HepG2 (cell line): Measurements from ENCODE around the gene EPC2. TPM values are rescaled to one million over a fixed set of nuclear protein-coding genes. Genes with fewer than 3 reads are reported as not detected.

Experiments used
- ATAC-seq: fragments of 200-7000 bp; cut with Tn5 transposase; 3 replicates; pipeline ENCODE4 v1.9.1; 2020; ENCODE audit warnings: mild to moderate bottlenecking, moderate library complexity
- BruUV-seq: library from RNA; stranded (reverse); fragments of 400-500 nt; replicated peaks from 2 replicates; lab custom pipeline; 2021; lab: Mats Ljungman, UMichigan
- CTCF ChIA-PET: fragments of 300-600 bp; formaldehyde crosslinking; extraction: SDS; loops from one replicate; lab custom pipeline; 2021; ENCODE audit warnings: low total read pairs, inconsistent platforms, low intra/inter-chr PET ratio; lab: Yijun Ruan, JAX
- POLR2A ChIA-PET: fragments of 350-600 bp; sonication (Branson Sonifier 250); formaldehyde crosslinking; loops from one replicate; lab custom pipeline; 2020; ENCODE audit warnings: antibody characterized with exemption, inconsistent platforms; lab: Yijun Ruan, JAX
- DNase-seq: peaks from one replicate; pipeline ENCODE4 v3.0.0-alpha.2; 2015; ENCODE audit warnings: low spot score
- FAIRE-seq: peaks from 3 replicates; lab custom pipeline; 2011; peaks lifted over from hg19 to GRCh38; lab: Jason Lieb, UNC
- H2AFZ ChIP-seq: one replicate; pipeline ENCODE4 v1.6.1; 2011; ENCODE audit warnings: low read length, inconsistent platforms
- H3K27ac ChIP-seq: fragments of 300-600 bp; 3 replicates; pipeline ENCODE4 v1.8.0; 2011; ENCODE audit warnings: mixed run types, mild to moderate bottlenecking, mixed read lengths, low read length, inconsistent platforms; ENCODE audit not compliant: insufficient read depth; ENCODE audit errors: extremely low read length
- H3K27me3 ChIP-seq, 2 experiments: fragments of 200-600 bp in 1 of 2; 2 replicates in 1 of 2; 3 replicates in 1 of 2; pipeline versions ENCODE4 v1.6.0 to v1.8.0; 2011; ENCODE audit warnings: low read length in 2 of 2, mild to moderate bottlenecking in 2 of 2, moderate library complexity in 2 of 2, inconsistent platforms in 1 of 2; ENCODE audit not compliant: insufficient read depth in 2 of 2, control insufficient read depth in 1 of 2
- H3K36me3 ChIP-seq, 2 experiments: fragments of 200-600 bp in 1 of 2; replicated peaks in 1 of 2; 2 replicates in 1 of 2; 3 replicates in 1 of 2; pipeline versions ENCODE4 v1.5.1 to v1.8.0; 2011; ENCODE audit warnings: low read length in 2 of 2, inconsistent platforms in 1 of 2; ENCODE audit not compliant: insufficient read depth in 2 of 2, control insufficient read depth in 1 of 2
- H3K4me1 ChIP-seq: 2 replicates; pipeline ENCODE4 v1.5.1; 2012; ENCODE audit warnings: low read length, inconsistent platforms; ENCODE audit not compliant: insufficient read depth
- H3K4me2 ChIP-seq: 2 replicates; pipeline ENCODE4 v1.6.0; 2011; ENCODE audit warnings: low read depth, low read length, inconsistent platforms
- H3K4me3 ChIP-seq, 3 experiments: fragments of 200-600 bp in 1 of 3; sonication (generic), shearing (Covaris generic) in 1 of 3; replicated peaks in 1 of 3; 2 replicates each; pipeline ENCODE4 v1.5.1; 2011 to 2016; ENCODE audit warnings: low read length in 3 of 3, inconsistent platforms in 2 of 3, low read depth in 2 of 3, mild to moderate bottlenecking in 2 of 3, control low read depth in 1 of 3, mixed read lengths in 1 of 3; ENCODE audit not compliant: insufficient read depth in 1 of 3
- H3K79me2 ChIP-seq: one replicate; pipeline ENCODE4 v1.6.1; 2011; ENCODE audit warnings: low read length, inconsistent platforms; ENCODE audit not compliant: insufficient read depth
- H3K9ac ChIP-seq: 2 replicates; pipeline ENCODE4 v1.6.0; 2011; ENCODE audit warnings: mild to moderate bottlenecking, low read depth, low read length, inconsistent platforms; ENCODE audit not compliant: insufficient read depth
- H3K9me3 ChIP-seq: 2 replicates; pipeline ENCODE4 v1.5.1; 2012; ENCODE audit warnings: mild to moderate bottlenecking, low read length
- H4K20me1 ChIP-seq: 2 replicates; pipeline ENCODE4 v1.6.0; 2011; ENCODE audit warnings: inconsistent platforms, mild to moderate bottlenecking, low read length, moderate library complexity; ENCODE audit not compliant: insufficient read depth
- CREB1 ChIP-seq, 2 experiments: fragments of 450-650 bp in 1 of 2; IDR thresholded peaks; 2 replicates each; pipeline ENCODE4 v1.6.1; 2016 to 2017; ENCODE audit warnings: control low read depth in 1 of 2, mild to moderate bottlenecking in 1 of 2, missing compliant biosample characterization in 1 of 2, missing genetic modification characterization in 1 of 2
- HOXA9 ChIP-seq: sonication (generic); formaldehyde crosslinking; IDR thresholded peaks from 2 replicates; pipeline ENCODE4 v1.8.1; 2022; ENCODE audit warnings: missing genetic modification reagents, mild to moderate bottlenecking, moderate library complexity, borderline replicate concordance
- KLF13 ChIP-seq: sonication (generic); formaldehyde crosslinking; IDR thresholded peaks from 2 replicates; pipeline ENCODE4 v1.4.0; 2020; ENCODE audit warnings: mild to moderate bottlenecking, missing genetic modification reagents
- U2AF1 ChIP-seq: fragments of 200-400 bp; formaldehyde crosslinking; optimal IDR thresholded peaks from 2 replicates; pipeline ENCODE3; 2017; ENCODE audit warnings: mild to moderate bottlenecking, low read depth, low read length
- ZBTB38 ChIP-seq: sonication (generic); formaldehyde crosslinking; IDR thresholded peaks from 2 replicates; pipeline ENCODE4 v1.5.1; 2020; ENCODE audit warnings: mild to moderate bottlenecking, missing genetic modification reagents
- ZBTB42 ChIP-seq: sonication (generic); formaldehyde crosslinking; IDR thresholded peaks from 2 replicates; pipeline ENCODE4 v1.5.0; 2020; ENCODE audit warnings: mild to moderate bottlenecking, missing genetic modification reagents
- ZBTB7A ChIP-seq: sonication (generic); formaldehyde crosslinking; IDR thresholded peaks from 2 replicates; pipeline ENCODE4 v1.8.0; 2022; ENCODE audit warnings: mild to moderate bottlenecking, missing genetic modification reagents
- ZNF235 ChIP-seq: sonication (generic); formaldehyde crosslinking; IDR thresholded peaks from 2 replicates; pipeline ENCODE4 v1.8.1; 2023; ENCODE audit warnings: mild to moderate bottlenecking, missing genetic modification reagents, borderline replicate concordance
- ZNF644 ChIP-seq: IDR thresholded peaks from 2 replicates; pipeline ENCODE4 v1.6.1; 2016; ENCODE audit warnings: low read depth
- ZSCAN22 ChIP-seq: sonication (generic); formaldehyde crosslinking; IDR thresholded peaks from 2 replicates; pipeline ENCODE4 v1.4.0; 2020; ENCODE audit warnings: mild to moderate bottlenecking, missing genetic modification reagents
- WGBS: methylation state at CpG from one replicate; pipeline ENCODE4 v1.1.6; 2017; ENCODE audit warnings: low lambda C conversion rate; 5-methylcytosine and 5-hydroxymethylcytosine counted together
- in situ Hi-C: cut with HindIII; loops from 2 replicates; pipeline ENCODE4 v1.10.0; 2017; ENCODE audit warnings: low pct_unique_long_range_greater_than_20kb; ENCODE audit not compliant: extremely low pct_ligation_motif_present
- intact Hi-C: fragments of 100-400 bp; cut with micrococcal nuclease; formaldehyde crosslinking; loops from one replicate; pipeline ENCODE4 v1.10.0; 2022; ENCODE audit not compliant: unreplicated experiment
- polyA plus RNA-seq, 8 experiments: library from polyadenylated mRNA; depleted of rRNA in 3 of 8; stranded (reverse) in 7 of 8; unstranded in 1 of 8; fragments of >200 nt; fragmentation: Illumina TruSeq in 4 of 8; extraction: Trizol in 4 of 8; gene quantifications; 2 replicates each; pipeline versions ENCODE4 v1.2.1 to v1.2.3, GENCODE V29; 2011 to 2016; ENCODE audit warnings: low read depth in 4 of 8, missing spikeins in 1 of 8, mixed read lengths in 1 of 8; ENCODE audit not compliant: insufficient read depth in 1 of 8
- total RNA-seq, 5 experiments: library from RNA; depleted of rRNA; stranded (reverse); fragments of >200 nt; fragmentation: Illumina TruSeq; extraction: Trizol; gene quantifications; 2 replicates each; pipeline ENCODE4 v1.2.3, GENCODE V29; 2016; ENCODE audit warnings: low read depth in 1 of 5
- TF ChIP-seq, protein P1 (sequence below), 2 experiments: fragments of 450-650 bp in 1 of 2; sonication (generic) in 1 of 2; formaldehyde crosslinking; IDR thresholded peaks; 2 replicates each; pipeline versions ENCODE4 v1.5.0 to v1.8.0; 2020 to 2022; ENCODE audit warnings: mild to moderate bottlenecking in 1 of 2, missing genetic modification reagents in 1 of 2

The EPC2 gene
- total and polyA plus RNA-seq, 2 of the 13 experiments (the other 11 are each of a cell fraction or from before 2014, with no cell fraction given) = 20.5 to 22.0 TPM

DNA sequence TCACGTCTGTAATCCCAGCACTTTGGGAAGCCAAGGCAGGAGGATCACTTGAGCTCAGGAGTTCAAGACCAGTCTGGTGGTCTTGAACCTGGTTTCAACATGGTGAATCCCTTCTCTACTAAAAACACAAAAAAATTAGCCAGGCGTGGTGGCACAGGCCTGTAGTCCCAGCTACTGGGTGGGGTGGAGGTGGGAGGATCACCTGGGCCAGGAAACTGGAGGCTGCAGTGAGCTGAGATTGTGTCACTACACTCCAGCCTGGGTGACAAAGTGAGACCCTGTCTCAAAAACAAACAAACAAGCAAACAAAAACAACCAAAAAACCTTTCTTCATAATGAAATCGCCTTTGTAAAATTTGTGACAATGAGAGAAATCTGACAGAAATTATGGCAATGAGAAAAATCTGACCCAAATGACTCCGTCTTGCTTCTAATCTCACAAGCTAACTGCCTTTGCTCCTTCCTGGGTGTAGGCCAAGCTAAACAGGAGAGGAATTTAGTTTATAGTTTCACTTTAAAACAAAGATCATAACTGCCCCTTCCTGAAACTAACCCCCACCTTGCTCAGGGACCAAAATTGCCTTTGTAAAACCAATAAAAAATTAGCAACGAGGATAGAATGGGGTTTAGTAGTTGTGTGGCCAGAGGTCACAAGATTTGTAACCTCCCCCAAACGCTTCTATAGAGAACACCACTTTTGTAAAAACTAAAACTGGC lies 169.8 kb downstream of the EPC2 start:
- ATAC-seq (peak; percentile 27), FAIRE-seq (no peak), DNase-seq (no peak)
- Histone ChIP-seq H3K4me2 (no peak overlapping the region), H3K4me1 (no peaks in the 10 kb centered on the region), H4K20me1 (no peaks in the 10 kb centered on the region), H3K27ac (no peak overlapping the region), H3K79me2 (no peaks in the 10 kb centered on the region), H3K27me3 (peaks cover 0 to 27% of the 10 kb centered on the region in 2 experiments; a peak in 4 of 5 replicates), H3K36me3 (no peaks in the 10 kb centered on the region), H3K4me3 (no peak overlapping the region), H2AFZ (no peak overlapping the region), H3K9me3 (no peaks in the 10 kb centered on the region), H3K9ac (no peak overlapping the region)
- WGBS = 27% methylated on average over 6 of the region's 6 CpGs
- intact Hi-C loops = no loop called here
- TF ChIP-seq ZNF235 (no peak), ZBTB7A (CRISPR knock-in tag) (no peak), ZBTB38 (CRISPR knock-in tag) (no peak), CREB1 (IDR thresholded peaks at IDR 0.05) (no peak), CREB1 (CRISPR knock-in tag; IDR thresholded peaks at IDR 0.05) (no peak), HOXA9 (CRISPR knock-in tag) (no peak), KLF13 (CRISPR knock-in tag) (no peak), ZSCAN22 (CRISPR knock-in tag) (no peak), ZNF644 (CRISPR knock-in tag) (no peak), U2AF1 (no peak), ZBTB42 (no peak)
- TF ChIP-seq, protein P1, sequence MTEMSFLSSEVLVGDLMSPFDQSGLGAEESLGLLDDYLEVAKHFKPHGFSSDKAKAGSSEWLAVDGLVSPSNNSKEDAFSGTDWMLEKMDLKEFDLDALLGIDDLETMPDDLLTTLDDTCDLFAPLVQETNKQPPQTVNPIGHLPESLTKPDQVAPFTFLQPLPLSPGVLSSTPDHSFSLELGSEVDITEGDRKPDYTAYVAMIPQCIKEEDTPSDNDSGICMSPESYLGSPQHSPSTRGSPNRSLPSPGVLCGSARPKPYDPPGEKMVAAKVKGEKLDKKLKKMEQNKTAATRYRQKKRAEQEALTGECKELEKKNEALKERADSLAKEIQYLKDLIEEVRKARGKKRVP (CRISPR knock-in tag; IDR thresholded peaks at IDR 0.05) = no peak
- BruUV-seq = no TSS peak
- CTCF ChIA-PET = no interaction called here
- in situ Hi-C loops = no loop called here
- POLR2A ChIA-PET = no interaction called here
